ENCODE data around the gene CHAF1B. TPM values are rescaled to one million over a fixed set of nuclear protein-coding genes. Genes with fewer than 3 reads are reported as not detected.

The CHAF1B gene
- total and polyA plus RNA-seq, 9 of the 15 experiments (the other 6 are each of a cell fraction or from before 2014, with no cell fraction given): 7.5 to 36.8 (median 21.0) TPM

- TF ChIP-seq ZNF407 (IDR thresholded peaks at IDR 0.05; ENCODE audit: low read depth) (no peak), ZBTB1 (CRISPR knock-in tag; IDR thresholded peaks at IDR 0.05; ENCODE audit: borderline replicate concordance, low read depth) (no peak), TEAD4 (IDR thresholded peaks at IDR 0.05; ENCODE audit: low read length) (no peak), TEAD4 (CRISPR knock-in tag; IDR thresholded peaks at IDR 0.05; ENCODE audit: borderline replicate concordance) (no peak), ARID2 (IDR thresholded peaks at IDR 0.05) (no peak)
Measured at GRCh38 chr21:36375994-36376393, 9.2 kb upstream of the CHAF1B start (continued).
